C4-2B (cell line): ENCODE data around the gene ERCC8.

Experiments used
- H3K27ac ChIP-seq: fragments of 450-650 bp; 2 replicates; pipeline ENCODE4 v1.5.1; 2017
- ZFX ChIP-seq: fragments of 450-650 bp; IDR thresholded peaks from 2 replicates; pipeline ENCODE4 v1.6.1; 2017
- TF ChIP-seq, protein P1 (sequence below): fragments of 450-650 bp; conservative IDR thresholded peaks from 2 replicates; pipeline ENCODE4 v1.5.1; 2017; ENCODE audit warnings: mild to moderate bottlenecking

ERCC8 gene

DNA sequence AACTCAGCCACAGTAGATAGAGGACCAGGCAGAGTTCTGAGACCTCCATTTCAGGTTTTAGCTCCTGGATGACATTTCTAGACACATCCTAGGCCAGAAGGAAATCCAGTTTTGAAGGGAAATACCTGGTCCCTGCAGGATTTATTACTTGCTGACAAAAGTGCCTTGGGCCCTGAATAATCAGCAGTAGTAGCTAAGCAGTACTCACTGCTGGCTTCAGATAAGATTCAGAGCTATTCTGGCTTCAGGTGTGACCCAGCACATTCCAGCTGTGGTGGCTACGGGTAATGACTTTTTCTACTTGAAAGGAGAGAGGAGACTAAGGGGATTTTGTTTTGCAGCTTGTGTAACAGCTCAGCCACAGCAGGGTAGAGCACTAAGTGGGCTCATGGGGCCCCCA is 34.1 kb upstream of the ERCC8 start:
- H3K27ac ChIP-seq: no peak overlapping the region
- TF ChIP-seq ZFX: no peak
- TF ChIP-seq, protein P1, sequence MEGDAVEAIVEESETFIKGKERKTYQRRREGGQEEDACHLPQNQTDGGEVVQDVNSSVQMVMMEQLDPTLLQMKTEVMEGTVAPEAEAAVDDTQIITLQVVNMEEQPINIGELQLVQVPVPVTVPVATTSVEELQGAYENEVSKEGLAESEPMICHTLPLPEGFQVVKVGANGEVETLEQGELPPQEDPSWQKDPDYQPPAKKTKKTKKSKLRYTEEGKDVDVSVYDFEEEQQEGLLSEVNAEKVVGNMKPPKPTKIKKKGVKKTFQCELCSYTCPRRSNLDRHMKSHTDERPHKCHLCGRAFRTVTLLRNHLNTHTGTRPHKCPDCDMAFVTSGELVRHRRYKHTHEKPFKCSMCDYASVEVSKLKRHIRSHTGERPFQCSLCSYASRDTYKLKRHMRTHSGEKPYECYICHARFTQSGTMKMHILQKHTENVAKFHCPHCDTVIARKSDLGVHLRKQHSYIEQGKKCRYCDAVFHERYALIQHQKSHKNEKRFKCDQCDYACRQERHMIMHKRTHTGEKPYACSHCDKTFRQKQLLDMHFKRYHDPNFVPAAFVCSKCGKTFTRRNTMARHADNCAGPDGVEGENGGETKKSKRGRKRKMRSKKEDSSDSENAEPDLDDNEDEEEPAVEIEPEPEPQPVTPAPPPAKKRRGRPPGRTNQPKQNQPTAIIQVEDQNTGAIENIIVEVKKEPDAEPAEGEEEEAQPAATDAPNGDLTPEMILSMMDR: no peak

DNA sequence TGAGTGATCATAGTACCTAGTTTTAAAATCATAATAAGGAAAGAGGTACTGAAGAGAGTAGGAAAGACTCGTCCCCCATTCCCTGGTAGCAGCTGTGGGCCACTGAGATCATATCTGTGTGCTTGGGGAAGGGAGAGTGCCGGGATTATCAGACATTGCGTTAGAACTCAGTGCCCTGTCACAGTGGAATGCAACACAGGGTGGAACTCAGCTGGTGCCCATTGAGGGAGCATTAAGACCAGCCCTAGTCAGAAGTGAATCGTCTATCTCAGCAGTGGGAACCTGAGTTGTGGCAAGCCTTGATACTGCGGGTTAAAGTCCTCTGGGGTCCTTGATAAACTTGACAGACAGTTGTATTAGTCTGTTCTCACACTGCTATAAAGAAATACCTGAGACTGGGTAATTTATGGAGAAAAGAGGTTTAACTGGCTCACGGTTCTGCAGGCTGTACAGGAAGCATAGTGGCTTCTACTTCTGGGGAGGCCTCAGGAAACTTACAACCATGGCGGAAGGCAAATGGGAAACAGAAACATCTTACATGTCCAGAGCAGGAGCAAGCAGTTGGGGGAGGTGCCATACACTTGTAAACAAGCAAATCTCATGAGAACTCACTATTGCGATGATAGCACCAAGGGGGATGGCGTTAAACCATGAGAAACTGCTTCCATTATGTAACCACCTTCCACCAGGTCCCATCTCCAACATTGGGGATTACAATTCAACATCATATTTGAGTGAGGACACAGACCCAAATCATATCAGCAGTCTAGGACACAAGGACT is 33.3 kb upstream of the ERCC8 start:
- TF ChIP-seq ZFX: no peak
- TF ChIP-seq, protein P1: no peak
- no peak overlapping the region for H3K27ac ChIP-seq

DNA sequence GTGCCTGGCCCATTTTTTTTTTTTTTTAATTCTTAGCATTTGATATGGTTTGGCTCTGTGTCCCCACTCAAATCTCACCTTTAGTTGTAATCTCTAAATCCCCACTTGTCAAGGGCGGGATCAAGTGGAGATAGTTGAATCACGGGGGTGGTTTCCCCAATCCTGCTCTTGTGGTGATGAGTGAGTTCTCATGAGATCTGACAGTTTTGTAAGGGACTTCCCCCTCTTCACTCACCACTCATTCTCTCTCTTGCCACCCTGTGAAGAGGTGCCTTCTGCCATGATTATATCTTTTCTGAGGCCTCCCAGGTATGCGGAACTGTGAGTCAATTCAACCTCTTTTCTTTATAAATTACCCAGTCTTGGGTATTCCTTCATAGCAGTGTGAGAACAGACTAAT is 27.4 kb upstream of the ERCC8 start:
- TF ChIP-seq, protein P1: no peak
- TF ChIP-seq ZFX: no peak
- no peak overlapping the region for H3K27ac ChIP-seq

DNA sequence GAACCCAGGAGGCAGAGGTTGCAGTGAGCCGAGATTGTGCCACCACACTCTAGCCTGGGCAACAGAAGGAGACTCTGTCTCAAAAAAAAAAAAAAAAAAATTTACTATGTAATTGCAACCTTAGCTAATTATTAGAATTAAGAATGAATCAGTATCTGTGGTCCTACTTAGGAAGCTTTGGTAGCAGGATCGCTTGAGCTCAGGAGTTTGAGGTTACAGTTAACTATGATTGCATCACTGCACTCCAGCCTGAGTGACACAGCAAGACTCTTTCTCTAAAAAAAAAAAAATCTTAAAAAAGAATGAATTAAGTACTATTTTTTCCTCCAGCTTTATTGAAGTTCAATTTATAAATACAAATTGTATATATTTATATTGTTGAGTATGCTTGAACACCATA is 16.8 kb upstream of the ERCC8 start:
- no peak overlapping the region for H3K27ac ChIP-seq
- TF ChIP-seq ZFX: no peak

DNA sequence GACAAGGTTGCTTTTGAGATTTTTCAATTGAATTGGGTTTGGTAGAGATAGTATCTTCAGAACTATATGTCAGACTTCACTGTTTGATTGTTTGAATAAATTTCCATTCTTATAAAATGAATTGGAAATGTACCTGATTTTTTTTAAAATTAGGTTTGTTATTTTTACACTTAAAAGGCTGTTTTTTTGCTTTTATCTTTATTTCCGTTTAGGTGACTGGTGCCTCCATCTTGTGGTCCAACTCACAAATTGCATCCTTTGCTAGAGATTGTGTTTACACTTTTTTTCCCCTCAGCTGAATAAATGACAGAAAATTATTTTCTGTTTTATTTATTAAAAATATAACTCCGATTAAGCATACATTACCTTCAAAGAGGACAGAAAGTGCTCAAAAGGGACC is 15.7 kb upstream of the ERCC8 start:
- no peak for TF ChIP-seq ZFX
- TF ChIP-seq, protein P1: peak; percentile 79

DNA sequence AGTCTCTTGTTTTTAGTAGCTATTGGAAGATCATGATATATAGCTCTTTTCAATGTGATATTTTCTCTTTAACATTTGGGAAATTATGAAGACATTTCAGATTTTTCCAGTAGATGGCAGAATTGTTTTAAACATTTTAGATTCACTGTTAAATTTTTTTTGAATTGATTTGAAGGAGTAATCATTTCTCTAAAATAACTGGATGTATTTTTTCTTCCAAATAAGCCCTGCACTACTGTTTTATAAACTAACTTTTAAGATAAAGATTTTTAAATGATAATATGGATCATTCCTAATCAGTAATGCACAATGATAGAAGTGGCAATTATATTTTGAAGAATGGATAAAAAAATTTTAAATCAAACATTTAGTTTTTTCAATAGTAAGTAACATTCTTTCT is 14.3 kb upstream of the ERCC8 start:
- no peak for TF ChIP-seq ZFX
- TF ChIP-seq, protein P1: peak; percentile 49
- H3K27ac ChIP-seq: no peak overlapping the region

More for the DNA sequence above, 15.7 kb upstream of the ERCC8 start:
- no peak overlapping the region for H3K27ac ChIP-seq

DNA sequence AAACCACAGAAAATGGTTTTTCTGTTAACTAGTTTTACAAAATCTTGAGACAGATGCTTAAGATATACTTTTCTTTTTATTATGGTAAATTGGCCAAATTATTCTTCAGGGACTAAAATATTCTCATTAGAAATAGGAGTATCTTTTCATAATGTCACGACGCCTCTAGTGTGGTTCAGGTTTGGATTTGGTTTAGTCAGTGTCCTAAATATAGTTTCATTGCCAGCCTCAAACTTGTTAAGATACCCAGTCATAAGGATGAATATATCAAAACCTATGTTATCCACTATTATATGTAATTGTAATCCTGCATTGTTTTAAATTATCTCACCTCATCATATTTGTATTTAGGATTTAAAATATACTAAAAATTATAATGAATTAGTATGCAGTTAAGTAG is 13.8 kb upstream of the ERCC8 start:
- H3K27ac ChIP-seq: no peak overlapping the region
- no peak for TF ChIP-seq ZFX
- TF ChIP-seq, protein P1: no peak

DNA sequence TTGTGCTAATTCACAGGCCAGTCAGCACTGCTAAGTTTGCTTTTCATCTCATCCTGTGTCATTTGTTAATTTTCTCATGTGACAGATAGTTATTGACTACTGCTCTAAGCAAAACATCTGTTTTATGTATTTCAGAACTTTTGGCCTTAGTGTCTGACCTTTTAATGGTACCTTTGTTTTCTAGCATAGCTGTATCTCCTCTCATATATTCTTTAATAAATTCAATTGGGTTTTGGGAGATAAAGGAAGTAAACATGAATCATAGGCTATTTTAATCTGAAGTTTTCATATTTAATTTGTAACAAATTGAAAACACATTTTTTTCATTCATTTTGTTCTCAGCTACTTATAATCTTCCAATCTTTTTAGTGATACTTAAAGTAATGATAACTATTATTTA is 13.2 kb upstream of the ERCC8 start:
- H3K27ac ChIP-seq: no peak overlapping the region
- TF ChIP-seq ZFX: no peak
- TF ChIP-seq, protein P1: no peak
